GM21576 (cell line): ENCODE results near the gene ATP11A.

Source experiments
- ATAC-seq: cut with Tn5 transposase; IDR thresholded peaks from one replicate; pipeline ENCODE4 v1.9.1; 2021; ENCODE audit warnings: mild to moderate bottlenecking, moderate library complexity; ENCODE audit not compliant: unreplicated experiment

Gene ATP11A

GRCh38 chr13:112917056-112917664 is 227.3 kb downstream of the ATP11A start:
- no peak for ATAC-seq

- no peak for ATAC-seq
These were observed 227.9 kb downstream of the ATP11A start for GRCh38 chr13:112917737-112918136.

GRCh38 chr13:112918266-112918665 is 228.4 kb downstream of the ATP11A start:
- ATAC-seq: no peak

GRCh38 chr13:112918746-112919145 is 228.9 kb downstream of the ATP11A start:
- no peak for ATAC-seq

DNA sequence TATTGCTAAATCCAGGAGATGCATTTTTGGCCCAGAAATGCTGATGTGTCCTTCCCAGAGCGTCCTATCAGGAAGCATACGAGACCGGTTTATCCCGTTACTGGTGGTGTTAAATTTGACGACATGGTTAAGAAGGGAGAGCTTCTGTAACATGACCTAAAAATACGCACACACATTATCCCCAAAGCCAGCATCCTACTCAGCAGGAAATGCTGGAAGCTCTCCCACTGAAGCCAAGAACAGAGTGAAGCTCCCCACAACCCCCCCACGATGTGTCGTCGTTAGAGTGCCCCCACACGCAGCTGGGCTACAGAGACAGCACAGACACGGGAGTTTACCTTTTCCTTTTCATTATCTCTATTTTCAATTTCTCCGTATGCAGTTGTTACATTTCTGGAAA is 234.1 kb downstream of the ATP11A start:
- no peak for ATAC-seq

- ATAC-seq: no peak
These were observed 234.5 kb downstream of the ATP11A start for GRCh38 chr13:112924365-112924764.

DNA sequence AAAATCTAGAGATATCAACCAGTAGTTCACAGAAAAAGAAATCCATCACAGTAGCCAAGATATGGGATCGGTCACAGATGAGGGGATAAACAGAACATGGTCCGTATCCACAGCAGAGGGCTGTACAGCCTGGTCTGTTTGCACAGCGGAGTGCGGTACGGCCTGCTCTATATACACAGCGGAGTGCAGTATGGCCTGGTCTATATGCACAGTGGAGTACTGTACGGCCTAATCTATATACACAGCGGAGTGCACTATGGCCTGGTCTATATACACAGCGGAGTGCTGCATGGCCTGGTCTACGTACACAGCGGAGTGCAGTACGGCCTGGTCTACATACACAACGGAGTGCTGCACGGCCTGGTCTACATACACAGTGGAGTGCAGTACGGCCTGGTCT is 236.2 kb downstream of the ATP11A start:
- ATAC-seq: no peak

- ATAC-seq: no peak
These were observed 237.2 kb downstream of the ATP11A start for GRCh38 chr13:112926993-112927392.

DNA sequence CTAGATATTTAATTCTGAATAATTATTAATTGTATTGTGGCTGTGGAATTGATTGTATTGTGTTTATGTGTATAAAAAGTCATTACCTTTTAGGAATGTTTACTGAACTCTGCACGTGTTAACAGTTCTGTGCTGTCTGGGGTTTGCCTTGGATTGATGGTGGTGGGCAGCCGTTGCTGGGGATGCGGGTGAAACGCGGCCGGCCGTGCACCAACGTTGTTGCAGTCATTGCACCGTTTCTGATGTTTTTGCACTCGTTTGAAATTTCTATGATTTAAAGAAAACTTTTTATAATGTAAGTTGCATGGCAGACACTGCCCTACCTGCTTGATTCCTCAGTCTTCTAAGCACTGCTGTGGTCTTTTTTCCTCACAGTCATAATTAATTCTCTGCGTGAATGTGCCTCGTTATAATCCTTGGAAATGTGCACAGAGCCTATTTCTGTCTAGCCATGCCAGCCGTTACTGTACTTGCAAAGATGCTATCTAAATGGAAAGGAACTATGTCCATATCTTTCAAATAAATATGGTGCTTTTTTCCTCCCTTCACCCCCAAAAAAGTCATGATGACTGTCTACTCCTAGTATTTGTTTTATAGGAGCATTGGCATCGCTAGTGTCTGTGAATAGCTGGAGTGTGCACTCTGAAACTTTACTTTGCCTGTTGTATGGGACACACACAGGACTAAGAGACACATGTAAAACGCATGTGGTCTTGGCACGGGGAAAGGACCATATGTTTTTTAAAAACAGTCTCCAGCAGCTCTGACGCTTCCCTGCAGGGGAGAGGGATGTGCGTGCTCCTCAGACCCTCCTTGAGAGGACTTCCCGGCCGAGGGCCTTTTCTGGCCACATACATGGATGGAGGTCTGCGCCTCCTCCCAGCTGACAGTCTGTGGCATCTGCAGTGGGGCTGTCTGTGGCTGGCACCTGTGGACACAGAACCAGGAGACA is 238.5 kb downstream of the ATP11A start:
- no peak for ATAC-seq

GRCh38 chr13:112928972-112929782 is 239.3 kb downstream of the ATP11A start:
- no peak for ATAC-seq

GRCh38 chr13:112929783-112930055 is 239.9 kb downstream of the ATP11A start:
- ATAC-seq: no peak

DNA sequence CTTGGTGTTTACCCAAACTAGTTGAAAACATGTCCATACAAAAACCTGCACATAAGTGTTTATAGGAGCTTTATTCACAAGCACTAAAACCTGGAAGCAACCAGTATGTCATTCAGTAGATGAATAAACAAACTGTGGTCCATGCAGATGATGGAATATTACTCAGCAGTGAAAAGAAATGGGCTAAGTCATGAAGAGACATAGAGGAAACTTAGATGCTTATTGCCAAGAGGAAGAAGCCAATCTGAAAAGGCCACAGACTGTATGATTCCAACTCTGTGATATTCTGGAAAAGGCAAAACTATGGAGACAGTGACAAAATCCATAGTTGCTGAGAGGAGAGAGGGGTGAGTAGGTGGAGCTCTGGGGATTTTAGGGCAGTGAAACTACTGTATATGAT is 240.4 kb downstream of the ATP11A start:
- ATAC-seq: no peak

GRCh38 chr13:112931028-112931934 is 241.4 kb downstream of the ATP11A start:
- ATAC-seq: peak; percentile 90

- no peak for ATAC-seq
These were observed 243.1 kb downstream of the ATP11A start for GRCh38 chr13:112932971-112933370.

DNA sequence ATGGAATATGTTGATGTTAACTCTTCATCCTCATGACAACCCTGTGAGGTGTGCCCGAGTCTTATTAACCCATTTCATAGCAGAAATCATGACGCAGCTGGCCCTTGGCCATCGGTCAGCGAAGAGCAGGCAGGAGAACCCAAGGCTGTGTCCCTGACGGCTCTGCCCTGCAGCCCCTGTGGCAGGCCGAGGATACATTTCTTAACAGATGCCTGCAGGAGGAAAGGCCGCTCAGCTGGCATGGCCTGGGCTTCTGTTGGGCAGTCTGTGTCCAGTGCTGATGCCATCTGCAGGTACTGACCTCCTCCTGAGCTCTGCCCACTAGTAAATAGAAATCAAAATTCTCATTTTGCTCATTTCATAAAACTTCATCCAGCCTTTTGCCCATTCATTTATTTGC is 243.8 kb downstream of the ATP11A start:
- no peak for ATAC-seq

GRCh38 chr13:112934078-112934477 is 244.2 kb downstream of the ATP11A start:
- ATAC-seq: no peak
